ENCODE results near the gene TENT4A.

Gene TENT4A

GRCh38 chr5:6780802-6781391 is 67.7 kb downstream of the TENT4A start:
- peak; percentile 77 for TF ChIP-seq CTCF (IDR thresholded peaks at IDR 0.05; ENCODE audit: insufficient read depth, low read length, poor library complexity, severe bottlenecking)
- Histone ChIP-seq H3K27me3 (replicated peaks; ENCODE audit: control insufficient read depth, insufficient read depth, low read length) (no peaks in the 10 kb centered on the region), H3K36me3 (ENCODE audit: control insufficient read depth, insufficient read depth, low read length) (no peaks in the 10 kb centered on the region), H3K4me3 (replicated peaks; ENCODE audit: low read depth, low read length) (no peak overlapping the region)
- no peak for DNase-seq (ENCODE audit: extremely low read depth, insufficient read length)

DNA sequence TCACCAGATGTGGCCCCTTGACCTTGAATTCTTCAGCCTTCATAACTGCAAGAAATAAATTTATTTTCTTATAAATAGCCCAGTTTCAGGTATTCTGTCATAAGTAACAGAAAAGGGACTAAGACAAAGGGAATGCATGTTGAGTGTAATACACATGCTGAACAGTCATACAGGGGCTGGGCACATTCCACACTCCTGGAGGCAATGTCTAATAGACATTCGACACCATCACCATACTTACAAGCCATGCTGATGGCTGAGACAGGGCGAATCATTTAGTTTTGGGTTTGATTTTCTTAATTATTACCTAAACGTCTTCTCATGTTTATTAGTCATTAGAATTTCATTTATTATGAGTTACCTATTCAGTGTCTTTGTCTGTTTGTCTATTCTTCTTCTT is 68.5 kb downstream of the TENT4A start:
- no peaks in the 10 kb centered on the region for H3K27me3 ChIP-seq (replicated peaks; ENCODE audit: control insufficient read depth, insufficient read depth, low read length)
- no peak overlapping the region for H3K4me3 ChIP-seq (replicated peaks; ENCODE audit: low read depth, low read length)
- no peaks in the 10 kb centered on the region for H3K36me3 ChIP-seq (ENCODE audit: control insufficient read depth, insufficient read depth, low read length)
- no peak for TF ChIP-seq CTCF (IDR thresholded peaks at IDR 0.05; ENCODE audit: insufficient read depth, low read length, poor library complexity, severe bottlenecking)
- DNase-seq (ENCODE audit: extremely low read depth, insufficient read length) = no peak

GRCh38 chr5:6783787-6784186 is 70.6 kb downstream of the TENT4A start:
- H3K36me3 ChIP-seq (ENCODE audit: control insufficient read depth, insufficient read depth, low read length) = no peaks in the 10 kb centered on the region
- H3K4me3 ChIP-seq (replicated peaks; ENCODE audit: low read depth, low read length) = no peak overlapping the region
- H3K27me3 ChIP-seq (replicated peaks; ENCODE audit: control insufficient read depth, insufficient read depth, low read length) = no peaks in the 10 kb centered on the region
- TF ChIP-seq CTCF (IDR thresholded peaks at IDR 0.05; ENCODE audit: insufficient read depth, low read length, poor library complexity, severe bottlenecking) = no peak
- no peak for DNase-seq (ENCODE audit: extremely low read depth, insufficient read length)

- TF ChIP-seq CTCF (IDR thresholded peaks at IDR 0.05; ENCODE audit: insufficient read depth, low read length, poor library complexity, severe bottlenecking) = no peak
- no peak for DNase-seq (ENCODE audit: extremely low read depth, insufficient read length)
- H3K27me3 ChIP-seq (replicated peaks; ENCODE audit: control insufficient read depth, insufficient read depth, low read length) = no peaks in the 10 kb centered on the region
- H3K36me3 ChIP-seq (ENCODE audit: control insufficient read depth, insufficient read depth, low read length) = no peaks in the 10 kb centered on the region
- H3K4me3 ChIP-seq (replicated peaks; ENCODE audit: low read depth, low read length) = no peak overlapping the region
Measured at GRCh38 chr5:6784481-6784880, 71.2 kb downstream of the TENT4A start.

- DNase-seq (ENCODE audit: extremely low read depth, insufficient read length) = no peak
- H3K27me3 ChIP-seq (replicated peaks; ENCODE audit: control insufficient read depth, insufficient read depth, low read length) = no peaks in the 10 kb centered on the region
- H3K4me3 ChIP-seq (replicated peaks; ENCODE audit: low read depth, low read length) = no peak overlapping the region
- TF ChIP-seq CTCF (IDR thresholded peaks at IDR 0.05; ENCODE audit: insufficient read depth, low read length, poor library complexity, severe bottlenecking) = no peak
- H3K36me3 ChIP-seq (ENCODE audit: control insufficient read depth, insufficient read depth, low read length) = no peaks in the 10 kb centered on the region
Measured at GRCh38 chr5:6785161-6785860, 72.1 kb downstream of the TENT4A start.

Measured in GM06990 (cell line).